H9 (cell line): ENCODE data around the gene MFN2. TPM values are rescaled to one million over a fixed set of nuclear protein-coding genes. Genes with fewer than 3 reads are reported as not detected.

ENCODE experiments used
- DNase-seq: peaks from one replicate; pipeline ENCODE4 v3.0.0-alpha.2; 2017
- H2AFZ ChIP-seq: one replicate; pipeline ENCODE4 v1.6.1; 2013; ENCODE audit warnings: mild to moderate bottlenecking, low read length, control low read depth, moderate library complexity
- H2AK5ac ChIP-seq: 2 replicates; pipeline ENCODE4 v1.6.1; 2013; ENCODE audit warnings: low read length, control low read depth, mixed read lengths; ENCODE audit not compliant: insufficient read length
- H2BK120ac ChIP-seq: one replicate; pipeline ENCODE4 v1.6.1; 2013; ENCODE audit warnings: low read depth, mild to moderate bottlenecking, low read length, control low read depth, inconsistent platforms; ENCODE audit not compliant: poor library complexity, severe bottlenecking
- H2BK12ac ChIP-seq: 2 replicates; pipeline ENCODE4 v1.6.1; 2013; ENCODE audit warnings: low read length, control low read depth, mixed read lengths, low read depth; ENCODE audit not compliant: insufficient read length
- H2BK15ac ChIP-seq: 2 replicates; pipeline ENCODE4 v1.6.1; 2013; ENCODE audit warnings: low read depth, low read length, control low read depth
- H2BK20ac ChIP-seq: one replicate; pipeline ENCODE4 v1.6.1; 2013; ENCODE audit warnings: low read depth, mild to moderate bottlenecking, low read length, control low read depth, inconsistent platforms; ENCODE audit not compliant: poor library complexity, severe bottlenecking
- H2BK5ac ChIP-seq: 2 replicates; pipeline ENCODE4 v1.6.1; 2013; ENCODE audit warnings: low read length, control low read depth, mixed read lengths; ENCODE audit not compliant: insufficient read length
- H3K14ac ChIP-seq: 2 replicates; pipeline ENCODE4 v1.6.1; 2013; ENCODE audit warnings: low read length, control low read depth; ENCODE audit not compliant: insufficient read depth
- H3K18ac ChIP-seq: 2 replicates; pipeline ENCODE4 v1.6.1; 2013; ENCODE audit warnings: low read depth, mild to moderate bottlenecking, mixed read lengths, low read length, control low read depth; ENCODE audit not compliant: insufficient read length
- H3K23ac ChIP-seq: 2 replicates; pipeline ENCODE4 v1.6.1; 2013; ENCODE audit warnings: low read length, control low read depth, mixed read lengths, low read depth; ENCODE audit not compliant: insufficient read length
- H3K23me2 ChIP-seq: 2 replicates; pipeline ENCODE4 v1.6.1; 2013; ENCODE audit warnings: low read depth, mild to moderate bottlenecking, mixed read lengths, low read length, control low read depth; ENCODE audit not compliant: insufficient read length, poor library complexity, severe bottlenecking
- H3K27ac ChIP-seq: 2 replicates; pipeline ENCODE4 v1.5.1; 2013; ENCODE audit warnings: low read length, control low read depth, mixed read lengths, low read depth; ENCODE audit not compliant: insufficient read length
- H3K27me3 ChIP-seq: 2 replicates; pipeline ENCODE4 v1.6.1; 2013; ENCODE audit warnings: low read length, control low read depth, inconsistent platforms; ENCODE audit not compliant: insufficient read depth
- H3K4ac ChIP-seq: 2 replicates; pipeline ENCODE4 v1.6.1; 2013; ENCODE audit warnings: low read depth, mild to moderate bottlenecking, control low read depth, inconsistent platforms, low read length, moderate library complexity
- H3K4me1 ChIP-seq: 2 replicates; pipeline ENCODE4 v1.6.1; 2013; ENCODE audit warnings: low read length, control low read depth, inconsistent platforms; ENCODE audit not compliant: insufficient read depth
- H3K4me2 ChIP-seq: 2 replicates; pipeline ENCODE4 v1.6.1; 2013; ENCODE audit warnings: low read length, control low read depth, mixed read lengths; ENCODE audit not compliant: insufficient read length, insufficient read depth
- H3K56ac ChIP-seq: 2 replicates; pipeline ENCODE4 v1.6.1; 2013; ENCODE audit warnings: low read depth, mild to moderate bottlenecking, mixed read lengths, low read length, control low read depth; ENCODE audit not compliant: insufficient read length
- H3K79me1 ChIP-seq: 2 replicates; pipeline ENCODE4 v1.6.1; 2013; ENCODE audit warnings: low read depth, mild to moderate bottlenecking, moderate library complexity, low read length, control low read depth, inconsistent platforms; ENCODE audit not compliant: insufficient read depth, poor library complexity, severe bottlenecking
- H3K79me2 ChIP-seq: 2 replicates; pipeline ENCODE4 v1.6.1; 2013; ENCODE audit warnings: low read length, control low read depth, inconsistent platforms; ENCODE audit not compliant: insufficient read depth
- H3K9ac ChIP-seq: 2 replicates; pipeline ENCODE4 v1.6.1; 2013; ENCODE audit warnings: low read length, control low read depth, mixed read lengths; ENCODE audit not compliant: insufficient read length; ENCODE audit errors: extremely low read depth
- H3K9me3 ChIP-seq: one replicate; pipeline ENCODE4 v1.6.1; 2013; ENCODE audit warnings: low read depth, low read length, inconsistent platforms; ENCODE audit not compliant: control insufficient read depth
- H3T11ph ChIP-seq: one replicate; pipeline ENCODE4 v1.6.1; 2013; ENCODE audit warnings: mild to moderate bottlenecking, low read length, control low read depth, inconsistent platforms
- H4K20me1 ChIP-seq: one replicate; pipeline ENCODE4 v1.6.1; 2013; ENCODE audit not compliant: control insufficient read depth, insufficient read length, insufficient read depth
- H4K5ac ChIP-seq: 2 replicates; pipeline ENCODE4 v1.6.1; 2013; ENCODE audit warnings: low read depth, mild to moderate bottlenecking, mixed read lengths, low read length, control low read depth; ENCODE audit not compliant: insufficient read length
- H4K8ac ChIP-seq: replicated peaks from 2 replicates; pipeline ENCODE4 v1.6.1; 2013; ENCODE audit warnings: low read length, control low read depth, mixed read lengths, low read depth; ENCODE audit not compliant: insufficient read length
- H4K91ac ChIP-seq: 2 replicates; pipeline ENCODE4 v1.6.1; 2013; ENCODE audit warnings: low read depth, mild to moderate bottlenecking, moderate library complexity, mixed read lengths, low read length, control low read depth; ENCODE audit not compliant: insufficient read length
- H3K27ac Mint-ChIP-seq, 3 experiments: 2 replicates in 2 of 3; 3 replicates in 1 of 3; pipeline ENCODE4 v1.8.0; 2020 to 2021; ENCODE audit warnings: mixed read lengths in 3 of 3, mild to moderate bottlenecking in 1 of 3, moderate library complexity in 1 of 3
- H3K27me3 Mint-ChIP-seq: 2 replicates; pipeline ENCODE4 v1.8.0; 2021; ENCODE audit warnings: low read depth, mild to moderate bottlenecking, moderate library complexity, mixed read lengths
- H3K36me3 Mint-ChIP-seq, 3 experiments: 2 replicates in 2 of 3; 3 replicates in 1 of 3; pipeline ENCODE4 v1.8.0; 2020 to 2021; ENCODE audit warnings: low read depth in 3 of 3, mixed read lengths in 3 of 3; ENCODE audit not compliant: insufficient read depth in 1 of 3
- H3K4me1 Mint-ChIP-seq, 2 experiments: 2 replicates each; pipeline ENCODE4 v1.8.0; 2020; ENCODE audit warnings: mixed read lengths in 2 of 2
- H3K4me3 Mint-ChIP-seq, 2 experiments: 2 replicates in 1 of 2; 3 replicates in 1 of 2; pipeline ENCODE4 v1.8.0; 2020 to 2021; ENCODE audit warnings: mild to moderate bottlenecking in 2 of 2, mixed read lengths in 2 of 2, moderate library complexity in 1 of 2
- H3K9me3 Mint-ChIP-seq, 2 experiments: 2 replicates in 1 of 2; 3 replicates in 1 of 2; pipeline ENCODE4 v1.8.0; 2020; ENCODE audit warnings: mild to moderate bottlenecking in 2 of 2, mixed read lengths in 2 of 2, moderate library complexity in 1 of 2
- WGBS: extraction: QIAGEN DNeasy Blood & Tissue Kit; methylation state at CpG from one replicate; pipeline ENCODE4 v1.1.7; 2013; ENCODE audit warnings: missing lambda C conversion rate, low lambda C conversion rate, mixed read lengths; ENCODE audit not compliant: insufficient read length; ENCODE audit errors: extremely low coverage; 5-methylcytosine and 5-hydroxymethylcytosine counted together
- total RNA-seq: library from RNA; stranded (reverse); gene quantifications from 2 replicates; pipeline ENCODE4 v1.2.1, GENCODE V29; 2021
- TF ChIP-seq, protein P1 (sequence below): fragments of 200-600 bp; sonication (generic); conservative IDR thresholded peaks from 3 replicates; pipeline ENCODE4 v1.8.0; 2021; ENCODE audit warnings: antibody characterized with exemption, mild to moderate bottlenecking

MFN2 gene
- total RNA-seq, 1 experiment from 2014 or later: 61.4 TPM

DNA sequence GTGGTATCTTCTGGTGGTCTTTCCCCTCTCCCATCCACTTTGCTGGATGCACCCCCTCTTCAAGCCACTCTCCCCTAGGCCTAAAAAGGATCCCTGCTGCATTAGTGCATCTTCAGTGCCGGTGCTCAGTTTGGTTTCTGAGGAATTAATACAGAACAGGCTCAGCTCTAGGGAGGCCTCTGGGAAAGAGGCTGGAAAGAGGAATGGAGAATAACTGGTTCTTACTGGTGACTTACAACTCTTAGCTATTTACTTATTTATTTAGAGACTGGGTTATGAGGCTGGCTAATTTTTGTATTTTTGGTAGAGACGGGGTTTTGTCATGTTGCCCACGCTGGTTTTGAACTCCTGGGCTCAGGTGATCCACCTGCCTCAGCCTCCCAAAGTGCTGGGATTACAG, 19.0 kb downstream of the MFN2 start:
- H3K9me3 Mint-ChIP-seq: no peaks in the 10 kb centered on the region
- H3K27ac ChIP-seq: no peak overlapping the region
- no peak overlapping the region for H4K91ac ChIP-seq
- no peak overlapping the region for H3K14ac ChIP-seq
- no peaks in the 10 kb centered on the region for H3K79me1 ChIP-seq
- no peak overlapping the region for H3K4me2 ChIP-seq
- no peak overlapping the region for H4K5ac ChIP-seq
- H3K4me1 Mint-ChIP-seq: no peaks in the 10 kb centered on the region
- no peaks in the 10 kb centered on the region for H3K4me1 ChIP-seq
- no peak overlapping the region for H3K4ac ChIP-seq
- H2AK5ac ChIP-seq: no peak overlapping the region
- H3K23ac ChIP-seq: no peak overlapping the region
- WGBS: no CpG with 5 or more reads among the region's 3 CpGs
- no peaks in the 10 kb centered on the region for H3K27me3 ChIP-seq
- H2BK12ac ChIP-seq: no peak overlapping the region
- no peak overlapping the region for H4K8ac ChIP-seq
- TF ChIP-seq, protein P1, sequence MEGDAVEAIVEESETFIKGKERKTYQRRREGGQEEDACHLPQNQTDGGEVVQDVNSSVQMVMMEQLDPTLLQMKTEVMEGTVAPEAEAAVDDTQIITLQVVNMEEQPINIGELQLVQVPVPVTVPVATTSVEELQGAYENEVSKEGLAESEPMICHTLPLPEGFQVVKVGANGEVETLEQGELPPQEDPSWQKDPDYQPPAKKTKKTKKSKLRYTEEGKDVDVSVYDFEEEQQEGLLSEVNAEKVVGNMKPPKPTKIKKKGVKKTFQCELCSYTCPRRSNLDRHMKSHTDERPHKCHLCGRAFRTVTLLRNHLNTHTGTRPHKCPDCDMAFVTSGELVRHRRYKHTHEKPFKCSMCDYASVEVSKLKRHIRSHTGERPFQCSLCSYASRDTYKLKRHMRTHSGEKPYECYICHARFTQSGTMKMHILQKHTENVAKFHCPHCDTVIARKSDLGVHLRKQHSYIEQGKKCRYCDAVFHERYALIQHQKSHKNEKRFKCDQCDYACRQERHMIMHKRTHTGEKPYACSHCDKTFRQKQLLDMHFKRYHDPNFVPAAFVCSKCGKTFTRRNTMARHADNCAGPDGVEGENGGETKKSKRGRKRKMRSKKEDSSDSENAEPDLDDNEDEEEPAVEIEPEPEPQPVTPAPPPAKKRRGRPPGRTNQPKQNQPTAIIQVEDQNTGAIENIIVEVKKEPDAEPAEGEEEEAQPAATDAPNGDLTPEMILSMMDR: no peak
- no peaks in the 10 kb centered on the region for H3K27me3 Mint-ChIP-seq
- H2BK120ac ChIP-seq: no peak overlapping the region
- peaks cover 55 to 88% (median 79%) of the 10 kb centered on the region in 3 experiments for H3K36me3 Mint-ChIP-seq
- no peak for DNase-seq
- H2BK15ac ChIP-seq: no peak overlapping the region
- H3K18ac ChIP-seq: no peak overlapping the region
- H3K9me3 ChIP-seq: no peaks in the 10 kb centered on the region
- H2AFZ ChIP-seq: no peak overlapping the region
- H3K9ac ChIP-seq: no peak overlapping the region
- H2BK5ac ChIP-seq: no peak overlapping the region
- H2BK20ac ChIP-seq: no peak overlapping the region
- no peak overlapping the region for H3K56ac ChIP-seq
- H3T11ph ChIP-seq: no peak overlapping the region
- no peaks in the 10 kb centered on the region for H3K23me2 ChIP-seq
- no peaks in the 10 kb centered on the region for H4K20me1 ChIP-seq
- no peak overlapping the region for H3K4me3 Mint-ChIP-seq
- H3K79me2 ChIP-seq: no peaks in the 10 kb centered on the region
- H3K27ac Mint-ChIP-seq: no peak overlapping the region; a peak in 1 of 7 replicates
